ENCODE results near the gene ADK. TPM values are rescaled to one million over a fixed set of nuclear protein-coding genes. Genes with fewer than 3 reads are reported as not detected.

ADK gene
- total and polyA plus RNA-seq, 7 experiments from 2014 or later = 20.7 to 43.8 (median 25.3) TPM

- no peaks in the 10 kb centered on the region for H3K27me3 Mint-ChIP-seq
- Histone ChIP-seq H3K9me3 (ENCODE audit: control insufficient read depth in 2 of 3, low read length in 3 of 3) (no peaks in the 10 kb centered on the region), H3K27me3 (ENCODE audit: control insufficient read depth in 2 of 2, insufficient read depth in 2 of 2, low read length in 2 of 2) (no peaks in the 10 kb centered on the region), H3K4me3 (ENCODE audit: low read length) (no peak overlapping the region), H3K36me3 (ENCODE audit: control insufficient read depth in 2 of 3, insufficient read depth in 3 of 3, low read length in 3 of 3) (no peaks in the 10 kb centered on the region), H3K4me1 (ENCODE audit: control insufficient read depth in 2 of 2, insufficient read depth in 2 of 2, low read length in 2 of 2) (no peaks in the 10 kb centered on the region), H3K27ac (ENCODE audit: low read depth, low read length) (no peak overlapping the region)
- POLR2A ChIA-PET = no interaction called here
- H3K4me3 Mint-ChIP-seq = no peak overlapping the region
- ATAC-seq (no peak), DNase-seq (no peak)
- no peak overlapping the region for H3K27ac Mint-ChIP-seq
- peaks cover 0 to under 1% (median 0%) of the 10 kb centered on the region in 11 donors for H3K9me3 Mint-ChIP-seq
- peaks cover 3 to 13% (median 8%) of the 10 kb centered on the region in 5 donors for H3K36me3 Mint-ChIP-seq
- CTCF ChIA-PET = no interaction called here
- peaks cover 5 to 17% (median 7%) of the 10 kb centered on the region in 7 donors for H3K4me1 Mint-ChIP-seq
- intact Hi-C loops (cut with micrococcal nuclease) = loop anchor here (5.0 to 10.0 kb wide), 2 partner anchors 677 to 820 kb away; partner anchors contain the start of gene COMTD1 (in 1 of the 2)
Measured at GRCh38 chr10:74417397-74417796, 266.4 kb downstream of the ADK start.

GRCh38 chr10:74418285-74418872, 267.4 kb downstream of the ADK start:
- no peak overlapping the region for H3K4me3 Mint-ChIP-seq
- no peaks in the 10 kb centered on the region for H3K4me1 ChIP-seq (ENCODE audit: control insufficient read depth in 2 of 2, insufficient read depth in 2 of 2, low read length in 2 of 2)
- intact Hi-C loops (cut with micrococcal nuclease) = loop anchor here (2.0 to 10.0 kb wide), 3 partner anchors 152 to 819 kb away; partner anchors contain the start of gene COMTD1 (in 1 of the 2)
- no peaks in the 10 kb centered on the region for H3K9me3 ChIP-seq (ENCODE audit: control insufficient read depth in 2 of 3, low read length in 3 of 3)
- no peaks in the 10 kb centered on the region for H3K36me3 ChIP-seq (ENCODE audit: control insufficient read depth in 2 of 3, insufficient read depth in 3 of 3, low read length in 3 of 3)
- H3K4me1 Mint-ChIP-seq = peaks cover 5 to 17% (median 7%) of the 10 kb centered on the region in 7 donors
- H3K36me3 Mint-ChIP-seq = peaks cover 4 to 15% (median 8%) of the 10 kb centered on the region in 5 donors
- DNase-seq (no peak), ATAC-seq (no peak)
- H3K9me3 Mint-ChIP-seq = peaks cover 0 to 3% (median 0%) of the 10 kb centered on the region in 11 donors
- H3K27ac ChIP-seq (ENCODE audit: low read depth, low read length) = no peak overlapping the region
- H3K4me3 ChIP-seq (ENCODE audit: low read length) = no peak overlapping the region
- CTCF ChIA-PET = interaction anchor here (0.6 to 2.2 kb wide), 4 partner anchors 95 to 430 kb away, joined by 3 to 6 read pairs (median 4); no protein-coding TSS in a partner anchor
- H3K27ac Mint-ChIP-seq = peak overlapping the region in 2 of 9 donors; percentile 19 to 59
- no peaks in the 10 kb centered on the region for H3K27me3 ChIP-seq (ENCODE audit: control insufficient read depth in 2 of 2, insufficient read depth in 2 of 2, low read length in 2 of 2)
- POLR2A ChIA-PET = interaction anchor here (0.6 kb wide), 1 partner anchor 80 kb away, joined by 3 read pairs; no protein-coding TSS in a partner anchor
- H3K27me3 Mint-ChIP-seq = no peaks in the 10 kb centered on the region

GRCh38 chr10:74419491-74419951, 268.5 kb downstream of the ADK start:
- Mint-ChIP-seq H3K4me3 (no peak overlapping the region), H3K27me3 (no peaks in the 10 kb centered on the region), H3K9me3 (peaks cover 0 to 7% (median 1%) of the 10 kb centered on the region in 11 donors), H3K4me1 (peaks cover 5 to 12% (median 7%) of the 10 kb centered on the region in 7 donors), H3K27ac (peak overlapping the region in 1 of 9 donors; percentile 57), H3K36me3 (peaks cover 4 to 15% (median 13%) of the 10 kb centered on the region in 5 donors)
- H3K36me3 ChIP-seq (ENCODE audit: control insufficient read depth in 2 of 3, insufficient read depth in 3 of 3, low read length in 3 of 3) = no peaks in the 10 kb centered on the region
- no peak for DNase-seq
- no peaks in the 10 kb centered on the region for H3K4me1 ChIP-seq (ENCODE audit: control insufficient read depth in 2 of 2, insufficient read depth in 2 of 2, low read length in 2 of 2)
- no peak overlapping the region for H3K4me3 ChIP-seq (ENCODE audit: low read length)
- H3K9me3 ChIP-seq (ENCODE audit: control insufficient read depth in 2 of 3, low read length in 3 of 3) = no peaks in the 10 kb centered on the region
- CTCF ChIA-PET = interaction anchor here (0.7 to 2.2 kb wide), 9 partner anchors 9 to 816 kb away, joined by 3 to 6 read pairs (median 4); partner anchors contain the start of gene COMTD1
- no peak for ATAC-seq
- intact Hi-C loops (cut with micrococcal nuclease) = loop anchor here (2.0 to 10.0 kb wide), 3 partner anchors 153 to 818 kb away; partner anchors contain the start of gene COMTD1 (in 1 of the 2)
- H3K27me3 ChIP-seq (ENCODE audit: control insufficient read depth in 2 of 2, insufficient read depth in 2 of 2, low read length in 2 of 2) = no peaks in the 10 kb centered on the region
- POLR2A ChIA-PET = interaction anchor here (1.2 to 1.3 kb wide), 2 partner anchors 72 to 406 kb away, joined by 3 read pairs; partner anchors contain the start of gene KAT6B
- no peak overlapping the region for H3K27ac ChIP-seq (ENCODE audit: low read depth, low read length)

GRCh38 chr10:74419958-74420375, 268.9 kb downstream of the ADK start:
- Mint-ChIP-seq H3K27me3 (no peaks in the 10 kb centered on the region), H3K4me1 (peaks cover 5 to 12% (median 7%) of the 10 kb centered on the region in 7 donors), H3K36me3 (peaks cover 4 to 20% (median 17%) of the 10 kb centered on the region in 5 donors), H3K27ac (peak overlapping the region in 1 of 9 donors; percentile 57), H3K9me3 (peaks cover 0 to 8% (median 3%) of the 10 kb centered on the region in 11 donors), H3K4me3 (no peak overlapping the region)
- Histone ChIP-seq H3K9me3 (ENCODE audit: control insufficient read depth in 2 of 3, low read length in 3 of 3) (no peaks in the 10 kb centered on the region), H3K27ac (ENCODE audit: low read depth, low read length) (no peak overlapping the region), H3K4me3 (ENCODE audit: low read length) (no peak overlapping the region), H3K27me3 (ENCODE audit: control insufficient read depth in 2 of 2, insufficient read depth in 2 of 2, low read length in 2 of 2) (no peaks in the 10 kb centered on the region), H3K4me1 (ENCODE audit: control insufficient read depth in 2 of 2, insufficient read depth in 2 of 2, low read length in 2 of 2) (no peaks in the 10 kb centered on the region), H3K36me3 (ENCODE audit: control insufficient read depth in 2 of 3, insufficient read depth in 3 of 3, low read length in 3 of 3) (no peaks in the 10 kb centered on the region)
- DNase-seq (peak in 7 of 9 donors; percentile 15 to 53 (median 48)), ATAC-seq (peak; percentile 63)
- ChIA-PET POLR2A (interaction anchor here (1.2 to 1.3 kb wide), 2 partner anchors 71 to 406 kb away, joined by 3 read pairs; partner anchors contain the start of gene KAT6B), CTCF (interaction anchor here (0.6 to 2.2 kb wide), 12 partner anchors 9 to 816 kb away, joined by 3 to 6 read pairs (median 3); partner anchors contain the start of gene COMTD1)
- intact Hi-C loops (cut with micrococcal nuclease) = loop anchor here (1.0 to 10.0 kb wide), 9 partner anchors 153 to 817 kb away; partner anchors contain the start of genes COMTD1 (in 1 of the 2) and KAT6B (in 1 of the 2)

GRCh38 chr10:74424565-74424964, 273.5 kb downstream of the ADK start:
- Mint-ChIP-seq H3K27me3 (no peaks in the 10 kb centered on the region), H3K27ac (no peak overlapping the region), H3K36me3 (peaks cover 4 to 40% (median 25%) of the 10 kb centered on the region in 5 donors), H3K4me1 (peaks cover 0 to 9% (median 6%) of the 10 kb centered on the region in 7 donors), H3K4me3 (no peak overlapping the region), H3K9me3 (peaks cover 0 to 11% (median 3%) of the 10 kb centered on the region in 11 donors)
- Histone ChIP-seq H3K4me1 (ENCODE audit: control insufficient read depth in 2 of 2, insufficient read depth in 2 of 2, low read length in 2 of 2) (no peaks in the 10 kb centered on the region), H3K4me3 (ENCODE audit: low read length) (no peak overlapping the region), H3K36me3 (ENCODE audit: control insufficient read depth in 2 of 3, insufficient read depth in 3 of 3, low read length in 3 of 3) (no peaks in the 10 kb centered on the region), H3K27me3 (ENCODE audit: control insufficient read depth in 2 of 2, insufficient read depth in 2 of 2, low read length in 2 of 2) (no peaks in the 10 kb centered on the region), H3K9me3 (ENCODE audit: control insufficient read depth in 2 of 3, low read length in 3 of 3) (no peaks in the 10 kb centered on the region), H3K27ac (ENCODE audit: low read depth, low read length) (no peak overlapping the region)
- intact Hi-C loops (cut with micrococcal nuclease) = loop anchor here in 1 of 2 donors (5.0 kb wide), 1 partner anchor 313 kb away; no protein-coding TSS in a partner anchor
- no peak for DNase-seq
- CTCF ChIA-PET = no interaction called here
- POLR2A ChIA-PET = no interaction called here
- ATAC-seq = no peak

- CTCF ChIA-PET = no interaction called here
- DNase-seq (no peak), ATAC-seq (no peak)
- no peak overlapping the region for H3K4me3 ChIP-seq (ENCODE audit: low read length)
- H3K27me3 ChIP-seq (ENCODE audit: control insufficient read depth in 2 of 2, insufficient read depth in 2 of 2, low read length in 2 of 2) = no peaks in the 10 kb centered on the region
- H3K4me3 Mint-ChIP-seq = no peak overlapping the region
- H3K27ac Mint-ChIP-seq = no peak overlapping the region
- intact Hi-C loops (cut with micrococcal nuclease) = no loop called here
- H3K4me1 ChIP-seq (ENCODE audit: control insufficient read depth in 2 of 2, insufficient read depth in 2 of 2, low read length in 2 of 2) = no peaks in the 10 kb centered on the region
- H3K27me3 Mint-ChIP-seq = no peaks in the 10 kb centered on the region
- no peaks in the 10 kb centered on the region for H3K9me3 ChIP-seq (ENCODE audit: control insufficient read depth in 2 of 3, low read length in 3 of 3)
- peaks cover 4 to 41% (median 26%) of the 10 kb centered on the region in 5 donors for H3K36me3 Mint-ChIP-seq
- H3K4me1 Mint-ChIP-seq = peaks cover 0 to 4% (median 0%) of the 10 kb centered on the region in 7 donors
- no peak overlapping the region for H3K27ac ChIP-seq (ENCODE audit: low read depth, low read length)
- H3K36me3 ChIP-seq (ENCODE audit: control insufficient read depth in 2 of 3, insufficient read depth in 3 of 3, low read length in 3 of 3) = no peaks in the 10 kb centered on the region
- H3K9me3 Mint-ChIP-seq = peaks cover 0 to 11% (median 3%) of the 10 kb centered on the region in 11 donors
- POLR2A ChIA-PET = no interaction called here
Measured at GRCh38 chr10:74425456-74426001, 274.5 kb downstream of the ADK start.
